GM12878 (cell line): Measurements from ENCODE around the gene ACTR1A. TPM values are rescaled to one million over a fixed set of nuclear protein-coding genes. Genes with fewer than 3 reads are reported as not detected.

Source experiments
- ATAC-seq: fragments of 200-7000 bp; cut with Tn5 transposase; 3 replicates; pipeline ENCODE4 v1.9.1; 2020; ENCODE audit warnings: mild to moderate bottlenecking, moderate library complexity
- BruUV-seq: library from RNA; stranded (reverse); fragments of 400-500 nt; replicated peaks from 2 replicates; lab custom pipeline; 2021; lab: Mats Ljungman, UMichigan
- CTCF ChIA-PET: fragments of 300-600 bp; sonication (Branson Sonifier 250); formaldehyde crosslinking; extraction: SDS; loops from one replicate; lab custom pipeline; 2021; ENCODE audit warnings: inconsistent platforms; lab: Yijun Ruan, JAX
- POLR2A ChIA-PET: fragments of 350-600 bp; formaldehyde crosslinking; extraction: SDS; loops from one replicate; lab custom pipeline; 2021; ENCODE audit warnings: inconsistent platforms; lab: Charles Lee
- RAD21 ChIA-PET: fragments of 300-600 bp; sonication (Branson Sonifier 250); formaldehyde crosslinking; loops from one replicate; lab custom pipeline; 2023; ENCODE audit warnings: antibody characterized with exemption; ENCODE audit not compliant: unreplicated experiment; lab: Charles Lee
- SMC1A ChIA-PET: fragments of 300-600 bp; sonication (Branson Sonifier 250); formaldehyde crosslinking; loops from one replicate; lab custom pipeline; 2023; ENCODE audit not compliant: unreplicated experiment, uncharacterized antibody; lab: Charles Lee
- DNase-seq: peaks from one replicate; pipeline ENCODE4 v3.0.0-alpha.2; 2011; ENCODE audit warnings: low read depth, low spot score
- FAIRE-seq: peaks from 3 replicates; lab custom pipeline; 2011; peaks lifted over from hg19 to GRCh38; lab: Jason Lieb, UNC
- H2AFZ ChIP-seq: 2 replicates; pipeline ENCODE4 v1.6.0; 2011; ENCODE audit warnings: low read depth, low read length, control low read depth; ENCODE audit not compliant: control insufficient read depth
- H3K27ac ChIP-seq: 2 replicates; pipeline ENCODE4 v1.5.1; 2011; ENCODE audit warnings: control low read depth; ENCODE audit not compliant: control insufficient read depth, insufficient read depth
- H3K27me3 ChIP-seq, 2 experiments: replicated peaks in 1 of 2; 2 replicates each; pipeline versions ENCODE4 v1.6.0 to v1.6.1; 2011; ENCODE audit warnings: low read length in 1 of 2; ENCODE audit not compliant: control insufficient read depth in 2 of 2, insufficient read depth in 2 of 2
- H3K36me3 ChIP-seq, 2 experiments: 2 replicates each; pipeline ENCODE4 v1.5.1; 2011; ENCODE audit warnings: low read length in 1 of 2; ENCODE audit not compliant: control insufficient read depth in 2 of 2, insufficient read depth in 2 of 2
- H3K4me1 ChIP-seq: 2 replicates; pipeline ENCODE4 v1.6.1; 2011; ENCODE audit warnings: mild to moderate bottlenecking, low read length, moderate library complexity, mixed read lengths; ENCODE audit not compliant: control insufficient read depth, insufficient read depth
- H3K4me2 ChIP-seq: 2 replicates; pipeline ENCODE4 v1.6.0; 2011; ENCODE audit warnings: control low read depth; ENCODE audit not compliant: control insufficient read depth, insufficient read depth
- H3K4me3 ChIP-seq: fragments of 200-600 bp; sonication (generic); 2 replicates; pipeline ENCODE4 v1.5.1; 2016
- H3K79me2 ChIP-seq: 2 replicates; pipeline ENCODE4 v1.6.0; 2011; ENCODE audit warnings: low read length; ENCODE audit not compliant: control insufficient read depth, insufficient read depth
- H3K9ac ChIP-seq: 2 replicates; pipeline ENCODE4 v1.8.0; 2011; ENCODE audit warnings: low read length, control low read depth, mixed read lengths; ENCODE audit not compliant: control insufficient read depth, insufficient read depth
- H3K9me3 ChIP-seq: replicated peaks from 3 replicates; pipeline ENCODE4 v1.5.1; 2011; ENCODE audit warnings: mild to moderate bottlenecking, low read length; ENCODE audit not compliant: control insufficient read depth, insufficient read depth
- H4K20me1 ChIP-seq: 2 replicates; pipeline ENCODE4 v1.6.0; 2011; ENCODE audit not compliant: control insufficient read depth, insufficient read depth
- CEBPB ChIP-seq, 2 experiments: fragments of 150-350 bp in 1 of 2; IDR thresholded peaks; 2 replicates each; pipeline ENCODE4 v1.6.1; 2012 to 2014; ENCODE audit warnings: low read depth in 2 of 2, low read length in 2 of 2, borderline replicate concordance in 1 of 2, inconsistent platforms in 1 of 2
- CEBPZ ChIP-seq: fragments of 150-350 bp; IDR thresholded peaks from 2 replicates; pipeline ENCODE4 v1.6.1; 2016; ENCODE audit warnings: low read depth, low read length
- CHD1 ChIP-seq: IDR thresholded peaks from 2 replicates; pipeline ENCODE4 v1.6.1; 2012; ENCODE audit warnings: low read depth, low read length, improper control_type of control experiment
- CTCF ChIP-seq, 3 experiments: IDR thresholded peaks in 2 of 3; conservative IDR thresholded peaks in 1 of 3; 2 replicates each; pipeline ENCODE4 v1.5.1; 2011; ENCODE audit warnings: low read depth in 3 of 3, low read length in 3 of 3, mild to moderate bottlenecking in 3 of 3, control low read depth in 2 of 3, moderate library complexity in 2 of 3, inconsistent platforms in 1 of 3, mixed read lengths in 1 of 3; ENCODE audit not compliant: control insufficient read depth in 2 of 3, insufficient read depth in 1 of 3; ENCODE audit errors: extremely low read depth in 1 of 3
- DPF2 ChIP-seq: fragments of 450-650 bp; IDR thresholded peaks from 2 replicates; pipeline ENCODE4 v1.6.1; 2017; ENCODE audit warnings: mild to moderate bottlenecking
- E2F8 ChIP-seq: fragments of 450-650 bp; IDR thresholded peaks from 2 replicates; pipeline ENCODE4 v1.6.1; 2018; ENCODE audit warnings: mild to moderate bottlenecking, low read depth, moderate library complexity; ENCODE audit not compliant: partially characterized antibody
- FOXM1 ChIP-seq: IDR thresholded peaks from 2 replicates; pipeline ENCODE4 v1.6.1; 2012; ENCODE audit warnings: low read depth, mild to moderate bottlenecking, inconsistent platforms, low read length, moderate library complexity
- IRF4 ChIP-seq: IDR thresholded peaks from 2 replicates; pipeline ENCODE4 v1.6.1; 2011; ENCODE audit warnings: low read depth, low read length
- JUND ChIP-seq: IDR thresholded peaks from 2 replicates; pipeline ENCODE4 v1.6.1; 2012; ENCODE audit warnings: low read depth, mild to moderate bottlenecking, low read length, improper control_type of control experiment, moderate library complexity
- SIN3A ChIP-seq: IDR thresholded peaks from 2 replicates; pipeline ENCODE4 v1.6.1; 2012; ENCODE audit warnings: low read depth, low read length, improper control_type of control experiment
- WGBS: methylation state at CpG from one replicate; pipeline ENCODE4 v1.1.6; 2016; ENCODE audit warnings: low lambda C conversion rate; ENCODE audit not compliant: insufficient replicate concordance, insufficient coverage; ENCODE audit errors: missing lambda C conversion rate; 5-methylcytosine and 5-hydroxymethylcytosine counted together
- in situ Hi-C: fragments of 300-500 bp; cut with MboI; formaldehyde crosslinking; loops from 9 replicates; pipeline ENCODE4 v1.14.3; 2018; ENCODE audit warnings: mixed read lengths
- intact Hi-C: fragments of 100-400 bp; cut with micrococcal nuclease; formaldehyde crosslinking; loops from one replicate; pipeline ENCODE4 v1.14.2; 2022; ENCODE audit not compliant: unreplicated experiment
- polyA plus RNA-seq, 11 experiments: library from polyadenylated mRNA; depleted of rRNA in 4 of 11; unstranded in 6 of 11; stranded (reverse) in 5 of 11; fragments of >200 nt; fragmentation: Nextera tagmentation in 4 of 11; fragmentation: Illumina TruSeq in 1 of 11; extraction: Ambion mirVana in 4 of 11; extraction: Trizol in 1 of 11; gene quantifications; 1 replicate in 1 of 11; 2 replicates in 10 of 11; pipeline versions ENCODE4 v1.2.1 to v1.2.3, GENCODE V29; 2011 to 2016; ENCODE audit warnings: inconsistent platforms in 2 of 11, missing spikeins in 2 of 11, low read depth in 1 of 11
- total RNA-seq, 4 experiments: library from RNA; depleted of rRNA in 3 of 4; stranded (reverse); fragments of >200 nt in 3 of 4; fragmentation: Illumina TruSeq in 1 of 4; extraction: Trizol in 1 of 4; gene quantifications; 2 replicates each; pipeline versions ENCODE4 v1.2.1 to v1.2.3, GENCODE V29; 2013 to 2021
- TF ChIP-seq, protein P1 (sequence below): fragments of 450-650 bp; IDR thresholded peaks from 2 replicates; pipeline ENCODE4 v1.6.1; 2014; ENCODE audit warnings: mild to moderate bottlenecking

The ACTR1A gene
- total and polyA plus RNA-seq, 10 of the 15 experiments (the other 5 are each of a cell fraction or from before 2014, with no cell fraction given): 43.0 to 110 (median 78.9) TPM

DNA sequence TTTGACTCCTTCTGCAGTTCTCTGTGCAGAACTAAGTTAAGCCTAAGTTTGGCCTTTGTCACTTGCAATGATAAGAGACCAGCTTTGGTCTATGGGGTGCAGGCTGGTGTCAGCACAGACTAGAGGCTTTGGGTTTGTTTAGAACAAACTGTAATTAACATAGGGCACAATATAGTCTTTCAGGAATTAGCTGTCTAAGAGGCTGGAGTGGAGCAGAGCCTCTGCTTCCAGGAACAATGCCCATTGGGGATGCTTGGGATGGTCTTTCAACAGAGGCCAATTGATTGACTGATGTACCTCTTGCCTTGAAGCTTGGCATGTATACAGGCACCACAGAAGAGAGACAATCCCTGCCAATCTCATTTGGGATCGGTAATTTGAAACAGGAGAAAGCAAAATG, 6.0 kb upstream of the ACTR1A start (continued):
- TF ChIP-seq E2F8: no peak

- no peak overlapping the region for H2AFZ ChIP-seq
- H3K9ac ChIP-seq: no peak overlapping the region
- FAIRE-seq (no peak), ATAC-seq (no peak), DNase-seq (no peak)
- WGBS: 68% methylated on average over 3 of the region's 3 CpGs
- H4K20me1 ChIP-seq: no peaks in the 10 kb centered on the region
- H3K27me3 ChIP-seq: no peaks in the 10 kb centered on the region
- H3K4me2 ChIP-seq: no peak overlapping the region
- intact Hi-C loops: loop anchor here (10.0 kb wide), 1 partner anchor 207 kb away; the partner anchor contains the start of genes ARL3 and SFXN2
- RAD21 ChIA-PET: interaction anchor here (0.9 to 3.0 kb wide), 3 partner anchors 76 to 277 kb away, joined by 3 to 14 read pairs (median 4); no protein-coding TSS in a partner anchor
- CTCF ChIA-PET: interaction anchor here (0.6 to 14.7 kb wide), 7 partner anchors 9 to 89 kb away, joined by 3 to 325 read pairs (median 5); no protein-coding TSS in a partner anchor
- H3K9me3 ChIP-seq: no peaks in the 10 kb centered on the region
- no peak overlapping the region for H3K27ac ChIP-seq
- H3K4me1 ChIP-seq: peaks cover 20% of the 10 kb centered on the region
- POLR2A ChIA-PET: interaction anchor here (0.5 to 1.2 kb wide), 7 partner anchors 9 to 859 kb away, joined by 3 to 8 read pairs (median 4); no protein-coding TSS in a partner anchor
- SMC1A ChIA-PET: interaction anchor here (1.2 to 8.9 kb wide), 8 partner anchors 15 to 90 kb away, joined by 3 to 137 read pairs (median 4); no protein-coding TSS in a partner anchor
- no TSS peak for BruUV-seq
- H3K36me3 ChIP-seq: peaks cover 4 to 6% of the 10 kb centered on the region in 2 experiments; a peak in 3 of 4 replicates
- no peak overlapping the region for H3K4me3 ChIP-seq
- in situ Hi-C loops: loop anchor here (5.0 kb wide), 1 partner anchor 80 kb away; no protein-coding TSS in a partner anchor
- H3K79me2 ChIP-seq: peaks cover 16% of the 10 kb centered on the region
- TF ChIP-seq DPF2 (no peak), CTCF (IDR thresholded peaks at IDR 0.05 in 2 of 3, conservative IDR thresholded peaks at IDR 0.05 in 1 of 3; ENCODE audit: control insufficient read depth in 2 of 3, extremely low read depth in 1 of 3, insufficient read depth in 1 of 3, low read depth in 3 of 3, low read length in 3 of 3) (no peak), FOXM1 (no peak), IRF4 (no peak), CEBPZ (no peak), CHD1 (no peak), JUND (no peak), SIN3A (no peak), CEBPB (IDR thresholded peaks at IDR 0.05; ENCODE audit: borderline replicate concordance in 1 of 2, low read depth in 2 of 2, low read length in 2 of 2) (no peak)
- TF ChIP-seq, protein P1, sequence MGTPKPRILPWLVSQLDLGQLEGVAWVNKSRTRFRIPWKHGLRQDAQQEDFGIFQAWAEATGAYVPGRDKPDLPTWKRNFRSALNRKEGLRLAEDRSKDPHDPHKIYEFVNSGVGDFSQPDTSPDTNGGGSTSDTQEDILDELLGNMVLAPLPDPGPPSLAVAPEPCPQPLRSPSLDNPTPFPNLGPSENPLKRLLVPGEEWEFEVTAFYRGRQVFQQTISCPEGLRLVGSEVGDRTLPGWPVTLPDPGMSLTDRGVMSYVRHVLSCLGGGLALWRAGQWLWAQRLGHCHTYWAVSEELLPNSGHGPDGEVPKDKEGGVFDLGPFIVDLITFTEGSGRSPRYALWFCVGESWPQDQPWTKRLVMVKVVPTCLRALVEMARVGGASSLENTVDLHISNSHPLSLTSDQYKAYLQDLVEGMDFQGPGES: no peak
Measured at GRCh38 chr10:102507521-102507920, 5.0 kb upstream of the ACTR1A start.
